Adrenal gland (tissue), 12 donors: Measurements from ENCODE around the gene CPNE9. TPM values are rescaled to one million over a fixed set of nuclear protein-coding genes. Genes with fewer than 3 reads are reported as not detected.

Experiments
- DNase-seq, 7 donors: peaks; one replicate each; pipeline ENCODE4 v3.0.0-alpha.2; 2019 to 2020
- H3K27ac ChIP-seq, 5 donors: fragments of 200-600 bp; sonication (generic) in 4 of 5; 1 replicate in 3 of 5; 2 replicates in 2 of 5; pipeline versions ENCODE4 v1.5.1 to v1.8.0; 2016 to 2020; ENCODE audit warnings: mild to moderate bottlenecking in 1 of 5
- H3K27me3 ChIP-seq: fragments of 200-600 bp; 2 replicates; pipeline ENCODE4 v1.8.0; 2021
- H3K36me3 ChIP-seq, 2 donors: fragments of 200-600 bp; replicated peaks in 1 of 2; 1 replicate in 1 of 2; 2 replicates in 1 of 2; pipeline versions ENCODE4 v1.5.1 to v1.8.0; 2018 to 2022
- H3K4me1 ChIP-seq, 2 donors: fragments of 200-600 bp; replicated peaks in 1 of 2; 1 replicate in 1 of 2; 2 replicates in 1 of 2; pipeline versions ENCODE4 v1.5.1 to v1.8.0; 2018 to 2021
- H3K4me3 ChIP-seq, 4 donors: fragments of 200-600 bp; sonication (generic) in 3 of 4; one replicate each; pipeline ENCODE4 v1.5.1; 2016 to 2018
- H3K9me3 ChIP-seq, 3 donors: fragments of 200-600 bp; sonication (generic) in 1 of 3; replicated peaks in 1 of 3; 1 replicate in 2 of 3; 2 replicates in 1 of 3; pipeline versions ENCODE4 v1.5.1 to v1.8.0; 2016 to 2021
- POLR2A ChIP-seq, 2 donors: fragments of 450-650 bp; IDR thresholded peaks; one replicate each; pipeline ENCODE4 v1.6.1; 2017; ENCODE audit warnings: antibody characterized with exemption in 2 of 2, mild to moderate bottlenecking in 2 of 2, moderate library complexity in 1 of 2
- WGBS, 4 donors: extraction: QIAGEN DNeasy Blood & Tissue Kit in 2 of 4; methylation state at CpG; one replicate each; pipeline versions ENCODE4 v1.1.5 to v1.1.7; 2013 to 2017; 5-methylcytosine and 5-hydroxymethylcytosine counted together
- intact Hi-C, 2 donors: fragments of 100-400 bp; cut with DNase I; formaldehyde crosslinking; loops; one replicate each; pipeline versions ENCODE4 v1.14.1 to v1.15.0; 2022 to 2023
- polyA plus RNA-seq, 3 donors: library from polyadenylated mRNA; stranded (reverse); fragments of 200-250 nt in 2 of 3; fragments of 350-450 nt in 1 of 3; fragmentation: Illumina TruSeq in 1 of 3; extraction: RNeasy Lipid Tissue Mini Kit (QIAGEN cat#74804) in 1 of 3; gene quantifications; one replicate each; pipeline ENCODE4 v1.2.3, GENCODE V29; 2013 to 2014
- total RNA-seq, 9 donors: library from RNA; depleted of rRNA in 4 of 9; stranded (reverse); fragments of >200 nt in 4 of 9; fragments of 120-200 nt in 1 of 9; fragmentation: NEBNext Ultra II Directional in 1 of 9; extraction: Animal tissue kit (Norgen Biotek cat#: 25700) in 1 of 9; gene quantifications; one replicate each; pipeline versions ENCODE4 v1.1.0 to v1.2.4, GENCODE V29; 2013 to 2023
- TF ChIP-seq, protein P1 (sequence below), 6 experiments: fragments of 450-650 bp in 4 of 6; fragments of 200-600 bp in 2 of 6; sonication (generic) in 1 of 6; IDR thresholded peaks; 1 replicate in 5 of 6; 2 replicates in 1 of 6; pipeline versions ENCODE4 v1.5.1 to v1.8.0; 2016 to 2021; ENCODE audit warnings: antibody characterized with exemption in 6 of 6, mild to moderate bottlenecking in 2 of 6, moderate library complexity in 1 of 6
- donor health status: healthy with polysubstance abuse.
- donor health status: Bipolar disorder and iron deficiency.
- donor health status: DM: yes; HTN: yes; CAD: no.
- donor health status: DM: no; HTN: no; CAD: no.
- donor health status: DM: no; HTN: no; CAD: no.
- donor health status: DM: yes; HTN: yes; CAD: no.

CPNE9 gene
- total and polyA plus RNA-seq, 12 donors = 0.11 to 9.2 (median 1.5) TPM; not detected in 1

- H3K9me3 ChIP-seq = no peaks in the 10 kb centered on the region
- 83 to 90% (median 88%) methylated on average over 6 of the region's 6 CpGs for WGBS, 4 donors
- H3K36me3 ChIP-seq = peaks cover 0 to 92% of the 10 kb centered on the region in 2 donors
- no peak overlapping the region for H3K4me3 ChIP-seq
- peak in 1 of 7 donors; percentile 21 for DNase-seq
- H3K27me3 ChIP-seq = no peaks in the 10 kb centered on the region
- intact Hi-C loops = loop anchor here in 1 of 2 donors (10.0 kb wide), 1 partner anchor 175 kb away; no protein-coding TSS in a partner anchor
- H3K4me1 ChIP-seq = peaks cover 15 to 35% of the 10 kb centered on the region in 2 donors
- peak overlapping the region in 2 of 5 donors; percentile 50 to 73 for H3K27ac ChIP-seq
- TF ChIP-seq, protein P1, sequence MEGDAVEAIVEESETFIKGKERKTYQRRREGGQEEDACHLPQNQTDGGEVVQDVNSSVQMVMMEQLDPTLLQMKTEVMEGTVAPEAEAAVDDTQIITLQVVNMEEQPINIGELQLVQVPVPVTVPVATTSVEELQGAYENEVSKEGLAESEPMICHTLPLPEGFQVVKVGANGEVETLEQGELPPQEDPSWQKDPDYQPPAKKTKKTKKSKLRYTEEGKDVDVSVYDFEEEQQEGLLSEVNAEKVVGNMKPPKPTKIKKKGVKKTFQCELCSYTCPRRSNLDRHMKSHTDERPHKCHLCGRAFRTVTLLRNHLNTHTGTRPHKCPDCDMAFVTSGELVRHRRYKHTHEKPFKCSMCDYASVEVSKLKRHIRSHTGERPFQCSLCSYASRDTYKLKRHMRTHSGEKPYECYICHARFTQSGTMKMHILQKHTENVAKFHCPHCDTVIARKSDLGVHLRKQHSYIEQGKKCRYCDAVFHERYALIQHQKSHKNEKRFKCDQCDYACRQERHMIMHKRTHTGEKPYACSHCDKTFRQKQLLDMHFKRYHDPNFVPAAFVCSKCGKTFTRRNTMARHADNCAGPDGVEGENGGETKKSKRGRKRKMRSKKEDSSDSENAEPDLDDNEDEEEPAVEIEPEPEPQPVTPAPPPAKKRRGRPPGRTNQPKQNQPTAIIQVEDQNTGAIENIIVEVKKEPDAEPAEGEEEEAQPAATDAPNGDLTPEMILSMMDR (IDR thresholded peaks at IDR 0.05) = no peak
- TF ChIP-seq POLR2A (IDR thresholded peaks at IDR 0.05) = no peak
These were observed 24.1 kb upstream of the CPNE9 start for GRCh38 chr3:9679476-9680080.

DNA sequence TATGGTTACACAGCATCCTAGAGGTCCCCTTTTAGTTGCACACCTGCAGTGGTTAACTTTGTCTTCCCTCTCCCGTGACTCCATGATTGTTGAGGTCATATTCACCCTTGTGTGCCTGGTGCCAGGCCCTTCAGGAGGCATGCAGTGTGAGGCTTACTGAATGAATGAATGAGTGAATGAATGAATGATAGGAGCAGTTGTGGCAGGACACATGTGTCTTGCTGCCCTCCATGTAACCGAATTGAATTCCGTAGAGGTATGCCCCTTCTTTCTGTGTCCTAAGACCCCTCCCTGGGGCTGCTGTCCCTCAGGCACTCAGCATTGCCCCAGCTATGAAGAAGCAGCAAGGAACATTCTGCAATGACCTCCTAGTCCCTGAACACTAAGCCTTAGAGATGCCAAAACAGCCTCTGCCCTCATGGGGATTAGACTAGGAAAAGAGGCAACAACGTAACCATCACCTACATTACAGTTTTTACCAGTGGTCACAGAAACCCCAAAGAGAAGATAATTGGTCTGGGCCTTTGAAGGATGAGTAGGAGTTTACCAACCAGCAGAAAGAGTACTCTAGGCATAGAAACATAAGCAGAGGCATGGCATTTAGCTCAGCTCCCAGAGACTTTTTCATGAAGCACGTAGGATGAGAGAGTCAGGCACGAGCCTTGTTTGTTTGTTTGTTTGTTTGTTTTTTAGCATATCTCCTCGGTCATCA is 22.5 kb upstream of the CPNE9 start:
- no peak for TF ChIP-seq POLR2A (IDR thresholded peaks at IDR 0.05)
- TF ChIP-seq, protein P1 (IDR thresholded peaks at IDR 0.05) = no peak
- intact Hi-C loops = loop anchor here in 1 of 2 donors (10.0 kb wide), 1 partner anchor 176 kb away; no protein-coding TSS in a partner anchor
- peaks cover 15 to 35% of the 10 kb centered on the region in 2 donors for H3K4me1 ChIP-seq
- 71 to 82% (median 74%) methylated on average over 7 of the region's 7 CpGs for WGBS, 4 donors
- no peak for DNase-seq
- H3K27ac ChIP-seq = peak overlapping the region in 2 of 5 donors; percentile 16 to 62
- H3K4me3 ChIP-seq = no peak overlapping the region
- H3K9me3 ChIP-seq = no peaks in the 10 kb centered on the region
- no peaks in the 10 kb centered on the region for H3K27me3 ChIP-seq
- H3K36me3 ChIP-seq = peaks cover 0 to 95% of the 10 kb centered on the region in 2 donors

DNA sequence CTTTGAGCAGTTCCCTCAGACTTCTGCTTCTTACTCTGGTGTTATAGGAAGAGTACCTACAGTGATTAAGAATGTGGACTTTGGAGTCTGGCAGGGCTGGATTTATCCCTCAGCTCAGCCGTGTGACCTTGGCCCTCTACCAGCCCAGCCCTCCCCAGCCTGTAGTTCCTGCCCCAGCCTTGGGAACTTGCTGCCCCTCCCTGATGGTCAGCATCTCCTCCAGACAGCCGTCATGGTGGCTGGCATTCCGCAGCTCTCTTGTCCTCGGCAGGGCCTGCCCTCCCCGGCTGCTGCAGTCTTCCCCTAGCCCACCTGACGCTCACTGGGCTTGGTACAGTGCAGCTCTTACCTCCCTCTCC is 21.9 kb upstream of the CPNE9 start:
- Histone ChIP-seq H3K36me3 (peaks cover 0 to 97% of the 10 kb centered on the region in 2 donors), H3K9me3 (no peaks in the 10 kb centered on the region), H3K27me3 (no peaks in the 10 kb centered on the region), H3K27ac (peak overlapping the region in 3 of 5 donors; percentile 8 to 62 (median 43)), H3K4me3 (no peak overlapping the region), H3K4me1 (peaks cover 15 to 35% of the 10 kb centered on the region in 2 donors)
- intact Hi-C loops = loop anchor here in 1 of 2 donors (10.0 kb wide), 1 partner anchor 177 kb away; no protein-coding TSS in a partner anchor
- peak; percentile 50 to 86 (median 82) for DNase-seq
- TF ChIP-seq POLR2A (IDR thresholded peaks at IDR 0.05) = peak in 1 of 2 donors; percentile 25
- TF ChIP-seq, protein P1 (IDR thresholded peaks at IDR 0.05) = no peak
- WGBS, 4 donors = 45 to 59% (median 54%) methylated on average over 3 to 6 of the region's 6 CpGs

GRCh38 chr3:9682096-9682495 is 21.5 kb upstream of the CPNE9 start:
- Histone ChIP-seq H3K9me3 (no peaks in the 10 kb centered on the region), H3K36me3 (peaks cover 0 to 97% of the 10 kb centered on the region in 2 donors), H3K4me3 (no peak overlapping the region), H3K27ac (peak overlapping the region in 3 of 5 donors; percentile 8 to 62 (median 43)), H3K27me3 (no peaks in the 10 kb centered on the region), H3K4me1 (peaks cover 15 to 35% of the 10 kb centered on the region in 2 donors)
- WGBS, 4 donors = 63 to 73% (median 66%) methylated on average over 4 to 6 of the region's 6 CpGs
- intact Hi-C loops = loop anchor here in 1 of 2 donors (10.0 kb wide), 1 partner anchor 177 kb away; no protein-coding TSS in a partner anchor
- TF ChIP-seq, protein P1 (IDR thresholded peaks at IDR 0.05) = no peak
- no peak for TF ChIP-seq POLR2A (IDR thresholded peaks at IDR 0.05)
- peak in 2 of 7 donors; percentile 36 to 43 for DNase-seq
